PC-3 (cell line): ENCODE measurements around the gene AWAT2.

Source experiments
- EZH2 ChIP-seq: fragments of 300-600 bp; sonication (generic); IDR thresholded peaks from one replicate; pipeline ENCODE4 v1.6.1; 2017; ENCODE audit warnings: antibody characterized with exemption, mild to moderate bottlenecking, low read length; ENCODE audit not compliant: unreplicated experiment
- TF ChIP-seq, protein P1 (sequence below): fragments of 300-600 bp; sonication (generic); conservative IDR thresholded peaks from 2 replicates; pipeline ENCODE4 v1.5.1; 2017; ENCODE audit warnings: antibody characterized with exemption, low read depth, mild to moderate bottlenecking, low read length

DNA sequence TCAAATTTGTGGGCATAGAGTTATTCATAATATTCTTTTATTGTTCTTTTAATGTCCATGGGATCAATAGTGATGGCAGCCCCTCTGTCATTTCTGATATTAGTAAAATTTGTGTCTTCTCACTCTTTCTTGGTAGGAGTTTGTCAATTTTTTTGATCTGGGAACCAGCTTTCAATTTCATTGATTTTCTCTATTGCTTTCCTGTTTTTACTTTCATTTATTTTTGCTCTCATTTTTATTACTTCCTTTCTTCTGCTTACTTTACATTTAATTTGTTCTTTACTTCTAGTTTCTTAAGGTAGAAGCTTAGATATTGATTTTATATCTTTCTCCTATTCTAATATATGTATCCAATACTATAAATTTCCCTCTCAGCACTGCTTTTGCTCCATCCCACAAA lies 40.7 kb downstream of the AWAT2 start:
- TF ChIP-seq EZH2 = no peak
- TF ChIP-seq, protein P1, sequence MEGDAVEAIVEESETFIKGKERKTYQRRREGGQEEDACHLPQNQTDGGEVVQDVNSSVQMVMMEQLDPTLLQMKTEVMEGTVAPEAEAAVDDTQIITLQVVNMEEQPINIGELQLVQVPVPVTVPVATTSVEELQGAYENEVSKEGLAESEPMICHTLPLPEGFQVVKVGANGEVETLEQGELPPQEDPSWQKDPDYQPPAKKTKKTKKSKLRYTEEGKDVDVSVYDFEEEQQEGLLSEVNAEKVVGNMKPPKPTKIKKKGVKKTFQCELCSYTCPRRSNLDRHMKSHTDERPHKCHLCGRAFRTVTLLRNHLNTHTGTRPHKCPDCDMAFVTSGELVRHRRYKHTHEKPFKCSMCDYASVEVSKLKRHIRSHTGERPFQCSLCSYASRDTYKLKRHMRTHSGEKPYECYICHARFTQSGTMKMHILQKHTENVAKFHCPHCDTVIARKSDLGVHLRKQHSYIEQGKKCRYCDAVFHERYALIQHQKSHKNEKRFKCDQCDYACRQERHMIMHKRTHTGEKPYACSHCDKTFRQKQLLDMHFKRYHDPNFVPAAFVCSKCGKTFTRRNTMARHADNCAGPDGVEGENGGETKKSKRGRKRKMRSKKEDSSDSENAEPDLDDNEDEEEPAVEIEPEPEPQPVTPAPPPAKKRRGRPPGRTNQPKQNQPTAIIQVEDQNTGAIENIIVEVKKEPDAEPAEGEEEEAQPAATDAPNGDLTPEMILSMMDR = no peak
